M059J (cell line): ENCODE results near the gene NEU4. TPM values are rescaled to one million over a fixed set of nuclear protein-coding genes. Genes with fewer than 3 reads are reported as not detected.
"Not testable (repeated sequence)": the region's sequence is repeated elsewhere in the genome, so short reads cannot be mapped to it uniquely, and the experiment has no call there.

Experiments
- DNase-seq: peaks from one replicate; pipeline ENCODE4 v3.0.0-alpha.2; 2012; ENCODE audit warnings: low read depth
- total RNA-seq: library from RNA; depleted of rRNA; stranded (reverse); fragments of >200 nt; shearing (Covaris generic); gene quantifications from 2 replicates; pipeline ENCODE4 v1.2.3, GENCODE V29; 2014

Gene NEU4
- total RNA-seq, 1 experiment from 2014 or later: not detected

DNA sequence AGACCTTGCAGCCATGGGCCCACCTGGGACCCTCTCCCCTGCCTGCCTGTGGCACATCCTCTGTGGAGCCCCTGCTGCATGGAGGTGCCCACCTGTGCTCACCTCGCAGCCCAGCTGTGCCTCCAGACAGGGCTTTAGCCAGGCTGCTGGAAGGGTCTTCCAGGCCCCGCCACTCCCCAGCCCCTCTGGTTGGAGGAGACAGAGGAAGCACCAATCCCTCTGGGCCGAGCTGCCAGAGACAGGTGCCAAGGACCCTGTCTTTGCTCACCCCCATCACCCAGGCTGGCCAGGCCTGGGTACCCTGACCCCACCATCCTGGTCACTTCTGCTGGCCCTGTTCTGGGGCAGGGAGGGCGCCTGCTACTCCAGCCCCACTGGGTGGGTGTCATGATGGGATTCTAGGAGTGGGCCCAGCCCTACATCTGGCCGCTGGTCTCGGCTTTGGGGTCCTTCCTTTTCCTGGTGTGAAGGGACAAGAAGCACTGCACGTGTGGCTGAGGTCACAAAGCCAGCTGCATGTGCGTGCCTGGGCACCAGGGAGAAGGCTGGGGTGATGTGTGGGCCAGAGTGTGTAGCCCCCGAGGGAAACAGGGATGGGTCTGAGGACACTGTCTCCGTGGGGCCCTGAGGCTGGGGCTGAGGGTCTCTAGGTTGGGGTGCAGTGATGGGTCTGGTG is 9.3 kb upstream of the NEU4 start:
- no peak for DNase-seq

GRCh38 chr2:241800198-241800903 is 8.6 kb upstream of the NEU4 start:
- DNase-seq: not testable (repeated sequence)

DNA sequence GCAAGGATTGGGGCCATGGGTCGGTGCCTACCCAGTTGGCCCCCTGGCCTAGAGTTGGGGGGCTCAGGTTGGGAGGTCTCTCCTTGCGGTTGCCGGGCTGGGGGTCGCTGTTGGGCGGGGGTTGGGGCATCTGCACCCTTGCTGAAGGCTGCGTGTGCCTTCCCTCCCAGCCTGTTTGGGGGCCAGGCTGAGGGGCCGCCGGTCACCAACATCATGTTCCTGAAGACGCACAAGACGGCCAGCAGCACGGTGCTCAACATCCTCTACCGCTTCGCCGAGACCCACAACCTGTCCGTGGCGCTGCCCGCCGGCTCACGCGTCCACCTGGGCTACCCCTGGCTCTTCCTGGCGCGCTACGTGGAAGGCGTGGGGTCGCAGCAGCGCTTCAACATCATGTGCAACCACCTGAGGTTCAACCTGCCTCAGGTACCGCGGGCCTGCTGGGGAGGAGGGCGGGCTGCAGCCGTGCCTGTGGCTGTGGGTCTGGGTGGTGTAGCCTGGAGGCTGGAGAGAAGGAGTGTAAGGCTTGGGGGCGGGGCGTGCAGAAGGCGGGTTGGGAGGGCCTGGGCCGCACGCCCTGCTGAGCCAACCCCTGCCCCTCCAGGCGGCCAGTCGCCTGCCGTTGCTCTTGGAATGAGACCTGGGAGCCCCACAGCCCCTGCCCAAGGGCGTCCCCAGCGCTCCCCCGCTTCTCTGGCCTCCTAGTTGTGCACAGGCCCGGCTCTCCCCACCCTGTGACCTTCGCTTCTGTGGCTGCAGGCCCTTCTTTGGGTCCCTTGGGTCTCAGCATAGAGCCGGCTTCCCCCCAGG is 7.2 kb upstream of the NEU4 start:
- no peak for DNase-seq

- no peak for DNase-seq
These were observed 6.3 kb upstream of the NEU4 start for GRCh38 chr2:241802421-241803318.

DNA sequence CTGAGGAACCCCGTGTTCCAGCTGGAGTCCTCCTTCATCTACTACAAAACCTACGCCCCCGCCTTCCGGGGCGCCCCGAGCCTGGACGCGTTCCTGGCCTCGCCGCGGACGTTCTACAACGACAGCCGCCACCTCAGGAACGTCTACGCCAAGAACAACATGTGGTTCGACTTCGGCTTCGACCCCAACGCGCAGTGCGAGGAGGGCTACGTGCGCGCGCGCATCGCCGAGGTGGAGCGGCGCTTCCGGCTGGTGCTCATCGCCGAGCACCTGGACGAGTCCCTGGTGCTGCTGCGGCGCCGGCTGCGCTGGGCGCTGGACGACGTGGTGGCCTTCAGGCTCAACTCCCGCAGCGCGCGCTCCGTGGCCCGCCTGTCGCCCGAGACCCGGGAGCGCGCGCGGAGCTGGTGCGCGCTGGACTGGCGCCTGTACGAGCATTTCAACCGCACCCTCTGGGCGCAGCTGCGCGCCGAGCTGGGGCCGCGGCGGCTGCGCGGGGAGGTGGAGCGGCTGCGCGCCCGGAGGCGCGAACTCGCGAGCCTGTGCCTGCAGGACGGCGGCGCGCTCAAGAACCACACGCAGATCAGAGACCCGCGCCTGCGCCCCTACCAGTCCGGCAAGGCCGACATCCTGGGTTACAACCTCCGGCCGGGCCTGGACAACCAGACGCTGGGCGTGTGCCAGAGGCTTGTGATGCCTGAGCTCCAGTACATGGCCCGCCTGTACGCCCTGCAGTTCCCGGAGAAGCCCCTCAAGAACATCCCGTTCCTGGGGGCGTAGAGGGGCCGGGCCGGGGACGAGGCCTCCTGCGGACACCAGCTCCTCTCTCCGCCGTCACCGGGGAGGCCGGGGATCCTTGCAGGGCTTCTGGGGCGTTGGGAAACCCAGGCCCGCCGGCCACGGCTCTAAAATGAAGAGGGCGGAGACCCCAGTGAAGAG is 5.3 kb upstream of the NEU4 start:
- DNase-seq: peak; percentile 22

DNA sequence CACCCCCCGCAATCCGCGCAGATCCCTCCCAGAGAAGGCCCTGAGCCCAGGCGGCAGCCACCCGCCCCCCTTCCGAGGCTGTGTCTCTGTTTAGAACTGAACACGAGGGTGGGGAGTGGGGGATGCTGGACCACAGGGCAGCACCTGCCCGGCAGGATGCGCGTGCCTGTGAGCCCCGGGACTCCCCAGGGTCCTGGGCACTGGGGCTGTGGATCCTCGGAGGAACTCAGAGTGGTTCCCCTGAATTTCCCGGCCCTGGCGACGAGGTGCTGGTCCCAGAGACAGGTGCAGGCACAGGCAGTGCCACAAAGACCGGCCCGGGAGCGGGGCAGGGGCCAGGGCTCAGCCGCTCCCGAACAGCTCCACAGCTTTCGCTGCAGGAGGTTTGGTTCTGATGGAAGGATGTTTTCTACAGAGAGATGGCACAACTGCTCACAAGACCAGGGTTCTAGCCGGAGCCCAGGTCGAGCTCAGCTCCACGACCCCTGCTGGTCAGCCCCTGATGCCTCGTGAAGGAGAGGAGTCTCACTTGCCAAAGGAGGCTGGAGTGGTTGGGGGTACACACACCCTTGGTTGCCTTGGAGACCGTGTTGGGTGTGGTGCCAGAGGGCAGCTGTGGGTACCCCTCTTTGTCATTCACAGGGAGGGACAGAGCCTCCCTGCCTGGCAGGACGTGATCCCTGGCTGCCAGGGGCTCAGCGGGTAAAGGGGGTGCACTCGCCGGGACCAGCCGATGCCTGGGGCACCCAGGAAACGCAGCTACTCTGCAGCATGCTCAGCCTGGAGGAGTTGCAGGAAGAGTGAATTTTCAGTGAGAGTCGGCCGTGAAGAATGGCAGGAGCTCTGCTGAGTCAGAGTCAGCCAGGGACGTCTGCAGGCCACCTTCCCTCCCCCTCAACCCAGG is 4.4 kb upstream of the NEU4 start:
- DNase-seq: no peak

DNA sequence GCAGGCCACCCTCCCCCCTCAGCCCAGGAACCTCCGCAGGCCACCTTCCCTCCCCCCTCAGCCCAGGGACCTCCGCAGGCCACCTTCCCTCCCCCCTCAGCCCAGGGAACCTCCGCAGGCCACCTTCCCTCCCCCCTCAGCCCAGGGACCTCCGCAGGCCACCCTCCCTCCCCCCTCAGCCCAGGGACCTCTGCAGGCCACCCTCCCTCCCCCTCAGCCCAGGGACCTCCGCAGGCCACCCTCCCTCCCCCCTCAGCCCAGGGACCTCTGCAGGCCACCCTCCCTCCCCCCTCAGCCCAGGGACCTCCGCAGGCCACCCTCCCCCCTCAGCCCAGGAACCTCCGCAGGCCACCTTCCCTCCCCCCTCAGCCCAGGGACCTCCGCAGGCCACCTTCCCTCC is 2.8 kb upstream of the NEU4 start:
- DNase-seq: not testable (repeated sequence)

GRCh38 chr2:241808051-241808720 is 807 bp upstream of the NEU4 start:
- DNase-seq: no peak

- DNase-seq: no peak
These were observed 652 bp downstream of the NEU4 start for GRCh38 chr2:241809383-241810306.

- no peak for DNase-seq
These were observed 1.6 kb downstream of the NEU4 start for GRCh38 chr2:241810307-241811200.

DNA sequence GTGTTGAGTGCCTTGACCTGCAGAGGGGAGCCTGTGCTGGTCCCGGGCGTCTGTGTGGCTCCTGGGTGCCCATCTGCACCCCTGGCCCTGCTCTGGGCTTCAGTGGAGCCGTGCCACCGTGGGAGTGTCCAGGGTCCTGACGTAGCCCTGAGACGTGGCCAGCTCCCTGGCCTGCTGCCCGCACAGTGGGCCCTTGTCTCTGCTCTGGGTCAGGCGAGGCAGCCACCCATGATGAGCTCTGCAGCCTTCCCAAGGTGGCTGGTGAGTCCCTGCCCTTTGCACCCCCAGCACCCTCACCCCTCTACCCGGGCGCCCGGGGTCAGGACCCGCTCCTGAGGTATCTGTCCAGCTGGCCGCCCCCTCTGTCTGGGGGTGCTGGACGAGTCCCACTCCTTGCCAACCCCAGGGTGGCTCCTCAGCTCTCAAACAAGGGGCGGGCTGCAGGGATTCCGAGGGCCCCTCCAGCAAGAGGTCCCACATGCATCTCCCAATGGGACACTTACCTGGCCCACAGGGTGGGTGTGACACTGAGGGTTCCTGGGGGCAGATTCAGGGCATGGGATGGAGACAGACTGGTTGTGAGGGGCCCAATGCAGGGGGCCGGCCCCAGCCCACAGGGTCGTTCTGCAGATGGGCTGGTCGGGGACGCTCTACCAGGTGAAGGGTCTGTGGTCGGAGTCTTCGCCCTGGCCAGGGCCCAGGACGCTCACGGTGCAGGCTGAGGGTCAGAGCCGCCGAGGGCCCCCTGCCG is 2.4 kb downstream of the NEU4 start:
- DNase-seq: no peak

DNA sequence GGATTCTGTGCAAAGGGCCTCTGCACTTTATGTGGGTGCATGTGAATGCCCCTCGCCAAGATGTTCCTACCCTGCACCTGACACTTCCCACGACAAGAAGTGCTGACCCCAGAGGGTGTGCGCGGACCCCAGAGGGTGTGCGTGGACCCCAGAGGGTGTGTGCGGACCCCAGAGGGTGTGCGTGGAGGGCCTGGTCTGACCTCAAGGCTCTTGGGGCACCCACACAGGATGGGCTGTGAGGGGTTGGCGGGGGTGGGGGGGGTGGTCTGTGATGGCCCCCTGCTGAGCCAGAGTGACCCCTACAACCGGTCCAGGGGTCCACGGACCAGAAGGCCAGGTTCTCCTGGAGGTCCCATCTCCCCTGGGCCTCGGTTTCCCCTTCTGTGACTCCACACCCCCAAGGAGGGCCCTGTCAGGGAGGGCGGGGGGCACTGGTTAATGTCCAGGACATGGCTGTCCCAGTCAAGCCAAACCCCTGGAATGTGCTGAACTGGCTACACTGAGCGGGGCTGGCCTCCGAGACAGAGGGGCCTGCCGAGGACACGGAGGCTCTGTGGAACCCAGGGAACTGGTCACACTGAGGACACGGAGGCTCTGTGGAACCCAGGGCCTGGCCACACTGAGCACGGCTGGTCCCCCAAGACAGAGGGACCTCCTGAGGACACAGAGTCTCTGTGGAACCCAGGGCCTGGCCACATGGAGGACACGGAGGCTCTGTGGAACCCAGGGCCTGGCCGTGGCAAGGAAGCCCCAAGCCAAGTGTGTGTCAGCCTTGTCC is 3.1 kb downstream of the NEU4 start:
- no peak for DNase-seq

- no peak for DNase-seq
These were observed 4.0 kb downstream of the NEU4 start for GRCh38 chr2:241812730-241813643.
